ENCODE data around the gene HACE1.

Gene HACE1

DNA sequence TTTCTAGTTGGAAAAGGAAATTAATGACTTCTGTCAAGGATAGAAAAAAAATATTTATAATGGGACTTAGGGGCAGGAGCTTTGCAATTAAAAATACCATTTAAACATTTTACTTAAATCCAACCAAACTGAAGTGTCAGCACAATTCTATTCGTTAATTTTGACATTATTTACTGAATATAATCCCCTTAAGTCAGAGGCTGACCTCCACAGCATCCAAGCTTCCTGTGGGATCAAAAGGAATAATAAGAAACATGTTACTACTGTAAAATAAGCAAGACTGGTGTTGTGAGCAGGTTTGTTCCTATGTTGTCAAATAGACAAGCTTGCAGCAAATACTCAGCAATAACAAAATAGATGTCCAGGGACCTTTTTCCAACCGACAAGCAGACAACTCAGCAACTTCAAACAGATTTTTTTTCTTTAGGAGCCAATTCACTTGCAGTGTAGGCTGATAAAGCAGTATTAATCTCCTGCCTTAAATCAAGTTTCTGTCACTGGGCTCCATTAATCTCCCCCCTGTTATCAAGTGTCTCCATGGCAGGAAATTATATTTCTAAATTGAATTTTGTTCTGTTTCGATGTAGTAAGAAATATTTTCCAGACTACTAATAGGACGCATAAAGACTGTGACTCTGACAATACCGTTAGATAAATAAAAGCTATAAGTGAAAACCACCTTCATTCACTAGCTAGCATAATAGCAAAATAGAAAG, 157.4 kb downstream of the HACE1 start:
- no peaks in the 10 kb centered on the region for H3K4me1 ChIP-seq (ENCODE audit: low read depth, poor library complexity, severe bottlenecking)
- no peak overlapping the region for H3K4me3 ChIP-seq (IDR thresholded peaks at IDR 0.05; ENCODE audit: insufficient read depth, low read depth, low read length)
- no peaks in the 10 kb centered on the region for H3K79me2 ChIP-seq (ENCODE audit: insufficient read depth, low read depth)
- no peaks in the 10 kb centered on the region for H4K20me1 ChIP-seq (ENCODE audit: insufficient read depth)
- no peak overlapping the region for H3K9ac ChIP-seq
- H2AFZ ChIP-seq (ENCODE audit: low read depth): no peak overlapping the region
- no peaks in the 10 kb centered on the region for H3K36me3 ChIP-seq (ENCODE audit: insufficient read depth)
- TF ChIP-seq, protein P1, sequence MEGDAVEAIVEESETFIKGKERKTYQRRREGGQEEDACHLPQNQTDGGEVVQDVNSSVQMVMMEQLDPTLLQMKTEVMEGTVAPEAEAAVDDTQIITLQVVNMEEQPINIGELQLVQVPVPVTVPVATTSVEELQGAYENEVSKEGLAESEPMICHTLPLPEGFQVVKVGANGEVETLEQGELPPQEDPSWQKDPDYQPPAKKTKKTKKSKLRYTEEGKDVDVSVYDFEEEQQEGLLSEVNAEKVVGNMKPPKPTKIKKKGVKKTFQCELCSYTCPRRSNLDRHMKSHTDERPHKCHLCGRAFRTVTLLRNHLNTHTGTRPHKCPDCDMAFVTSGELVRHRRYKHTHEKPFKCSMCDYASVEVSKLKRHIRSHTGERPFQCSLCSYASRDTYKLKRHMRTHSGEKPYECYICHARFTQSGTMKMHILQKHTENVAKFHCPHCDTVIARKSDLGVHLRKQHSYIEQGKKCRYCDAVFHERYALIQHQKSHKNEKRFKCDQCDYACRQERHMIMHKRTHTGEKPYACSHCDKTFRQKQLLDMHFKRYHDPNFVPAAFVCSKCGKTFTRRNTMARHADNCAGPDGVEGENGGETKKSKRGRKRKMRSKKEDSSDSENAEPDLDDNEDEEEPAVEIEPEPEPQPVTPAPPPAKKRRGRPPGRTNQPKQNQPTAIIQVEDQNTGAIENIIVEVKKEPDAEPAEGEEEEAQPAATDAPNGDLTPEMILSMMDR (conservative IDR thresholded peaks at IDR 0.05; ENCODE audit: low read depth, low read length): no peak
- no peak overlapping the region for H3K4me2 ChIP-seq
- H3K27ac ChIP-seq: no peak overlapping the region
- no peaks in the 10 kb centered on the region for H3K27me3 ChIP-seq (ENCODE audit: insufficient read depth, low read depth)

DNA sequence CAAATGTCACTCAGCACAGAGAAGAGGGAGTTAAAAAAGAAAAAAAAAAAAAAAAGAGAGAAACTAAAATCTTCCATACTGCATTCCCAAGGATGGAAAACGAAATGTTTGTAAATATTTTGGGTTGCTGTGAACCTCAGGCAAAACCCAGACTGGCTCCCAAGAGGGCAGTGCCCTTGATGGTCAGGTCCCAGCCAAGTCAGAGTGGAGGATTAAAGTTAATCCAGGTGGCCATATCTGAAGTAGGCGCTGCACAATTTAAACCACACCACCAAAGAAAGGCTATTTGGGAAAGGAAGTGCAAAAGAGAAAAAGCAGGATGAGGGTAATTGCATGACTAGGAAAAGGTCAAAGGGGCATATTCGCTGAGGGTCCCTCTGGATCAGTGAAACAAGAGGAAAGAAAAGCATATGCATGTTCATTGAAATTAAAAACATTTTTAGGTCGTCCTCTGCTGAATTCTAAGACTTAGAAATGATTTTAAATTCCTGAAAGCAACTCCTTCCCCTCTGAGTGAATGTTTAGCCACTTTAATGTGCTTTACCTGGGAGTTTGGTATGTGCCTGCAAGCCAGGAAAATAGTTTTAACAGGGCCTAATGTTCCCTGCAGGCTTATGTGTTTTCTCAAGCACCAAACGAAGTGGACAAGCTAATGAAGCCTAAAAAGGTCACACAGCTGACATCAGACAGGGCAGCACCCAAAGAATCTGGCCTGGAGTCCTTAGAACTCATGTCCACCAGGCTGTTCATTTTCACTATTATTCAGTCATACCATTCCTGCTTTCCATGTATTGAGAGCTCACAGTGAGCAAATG, 159.1 kb downstream of the HACE1 start:
- no peaks in the 10 kb centered on the region for H3K27me3 ChIP-seq (ENCODE audit: insufficient read depth, low read depth)
- no peaks in the 10 kb centered on the region for H4K20me1 ChIP-seq (ENCODE audit: insufficient read depth)
- H3K4me1 ChIP-seq (ENCODE audit: low read depth, poor library complexity, severe bottlenecking): no peaks in the 10 kb centered on the region
- H3K9ac ChIP-seq: no peak overlapping the region
- no peaks in the 10 kb centered on the region for H3K36me3 ChIP-seq (ENCODE audit: insufficient read depth)
- H3K4me3 ChIP-seq (IDR thresholded peaks at IDR 0.05; ENCODE audit: insufficient read depth, low read depth, low read length): no peak overlapping the region
- TF ChIP-seq, protein P1 (conservative IDR thresholded peaks at IDR 0.05; ENCODE audit: low read depth, low read length): no peak
- H2AFZ ChIP-seq (ENCODE audit: low read depth): no peak overlapping the region
- H3K4me2 ChIP-seq: no peak overlapping the region
- H3K27ac ChIP-seq: no peak overlapping the region
- no peaks in the 10 kb centered on the region for H3K79me2 ChIP-seq (ENCODE audit: insufficient read depth, low read depth)

DNA sequence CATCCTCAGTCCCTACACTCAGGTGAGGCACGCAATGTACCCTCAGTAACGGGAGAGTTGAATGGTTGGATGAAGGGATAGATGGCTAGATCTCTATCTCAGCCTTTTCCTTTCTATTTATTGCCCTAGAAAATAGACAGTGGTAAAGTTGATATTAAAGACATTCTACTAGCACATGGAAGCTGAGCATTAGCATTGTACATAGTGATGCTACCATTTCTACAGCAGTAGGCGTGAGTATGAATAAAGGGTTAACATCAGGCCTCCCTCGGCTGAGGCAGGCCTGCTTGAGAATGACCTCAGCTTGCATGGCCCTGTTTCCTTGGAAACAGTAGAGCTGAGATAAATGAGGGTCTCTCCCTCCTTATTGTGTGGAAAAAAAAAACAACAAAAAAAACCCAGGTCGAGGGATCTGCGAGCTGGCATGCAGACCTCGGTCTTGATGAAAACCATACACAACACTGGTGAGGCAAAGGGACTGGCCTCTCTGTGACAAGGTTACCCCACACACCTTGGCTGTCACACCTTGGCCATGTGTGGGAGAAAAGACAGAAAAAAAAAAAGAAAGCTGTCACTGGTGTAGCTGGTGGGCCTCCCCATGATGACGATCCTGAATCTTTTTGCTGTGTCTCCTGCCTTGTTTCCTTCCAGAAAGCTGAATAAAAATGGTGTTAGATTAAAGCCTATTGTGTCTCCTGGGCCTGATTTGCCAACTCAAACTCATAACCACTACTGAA, 160.0 kb downstream of the HACE1 start:
- TF ChIP-seq, protein P1 (conservative IDR thresholded peaks at IDR 0.05; ENCODE audit: low read depth, low read length): no peak
- Histone ChIP-seq H3K27ac (no peak overlapping the region), H3K4me2 (no peak overlapping the region), H3K36me3 (ENCODE audit: insufficient read depth) (no peaks in the 10 kb centered on the region), H3K27me3 (ENCODE audit: insufficient read depth, low read depth) (no peaks in the 10 kb centered on the region), H3K79me2 (ENCODE audit: insufficient read depth, low read depth) (no peaks in the 10 kb centered on the region), H2AFZ (ENCODE audit: low read depth) (no peak overlapping the region), H3K4me1 (ENCODE audit: low read depth, poor library complexity, severe bottlenecking) (no peaks in the 10 kb centered on the region), H3K4me3 (IDR thresholded peaks at IDR 0.05; ENCODE audit: insufficient read depth, low read depth, low read length) (no peak overlapping the region), H3K9ac (no peak overlapping the region), H4K20me1 (ENCODE audit: insufficient read depth) (no peaks in the 10 kb centered on the region)

DNA sequence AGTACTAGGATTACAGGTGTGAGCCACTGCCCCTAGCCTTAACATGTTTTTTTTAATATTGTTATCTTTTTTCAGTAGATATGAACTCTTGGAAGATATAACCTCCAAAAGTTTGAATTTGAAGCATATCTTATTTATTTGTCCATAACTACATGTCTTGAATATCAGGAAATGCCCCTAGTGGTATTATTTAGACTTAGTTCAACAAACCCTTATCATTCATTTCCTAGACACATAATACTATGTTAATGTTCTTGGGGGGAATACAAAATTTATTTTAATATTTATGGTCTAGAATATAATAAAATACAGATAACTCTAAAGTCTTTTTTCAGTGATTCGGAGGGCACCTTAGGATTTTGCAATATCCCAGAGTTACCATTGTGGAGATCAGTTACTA, 160.7 kb downstream of the HACE1 start:
- H3K79me2 ChIP-seq (ENCODE audit: insufficient read depth, low read depth): no peaks in the 10 kb centered on the region
- H4K20me1 ChIP-seq (ENCODE audit: insufficient read depth): no peaks in the 10 kb centered on the region
- no peak overlapping the region for H3K4me3 ChIP-seq (IDR thresholded peaks at IDR 0.05; ENCODE audit: insufficient read depth, low read depth, low read length)
- H3K36me3 ChIP-seq (ENCODE audit: insufficient read depth): no peaks in the 10 kb centered on the region
- TF ChIP-seq, protein P1 (conservative IDR thresholded peaks at IDR 0.05; ENCODE audit: low read depth, low read length): no peak
- no peak overlapping the region for H2AFZ ChIP-seq (ENCODE audit: low read depth)
- no peak overlapping the region for H3K27ac ChIP-seq
- H3K4me1 ChIP-seq (ENCODE audit: low read depth, poor library complexity, severe bottlenecking): no peaks in the 10 kb centered on the region
- no peaks in the 10 kb centered on the region for H3K27me3 ChIP-seq (ENCODE audit: insufficient read depth, low read depth)
- H3K9ac ChIP-seq: no peak overlapping the region
- no peak overlapping the region for H3K4me2 ChIP-seq
